Measurements from ENCODE around the gene PLN.

- TF ChIP-seq, protein P1, sequence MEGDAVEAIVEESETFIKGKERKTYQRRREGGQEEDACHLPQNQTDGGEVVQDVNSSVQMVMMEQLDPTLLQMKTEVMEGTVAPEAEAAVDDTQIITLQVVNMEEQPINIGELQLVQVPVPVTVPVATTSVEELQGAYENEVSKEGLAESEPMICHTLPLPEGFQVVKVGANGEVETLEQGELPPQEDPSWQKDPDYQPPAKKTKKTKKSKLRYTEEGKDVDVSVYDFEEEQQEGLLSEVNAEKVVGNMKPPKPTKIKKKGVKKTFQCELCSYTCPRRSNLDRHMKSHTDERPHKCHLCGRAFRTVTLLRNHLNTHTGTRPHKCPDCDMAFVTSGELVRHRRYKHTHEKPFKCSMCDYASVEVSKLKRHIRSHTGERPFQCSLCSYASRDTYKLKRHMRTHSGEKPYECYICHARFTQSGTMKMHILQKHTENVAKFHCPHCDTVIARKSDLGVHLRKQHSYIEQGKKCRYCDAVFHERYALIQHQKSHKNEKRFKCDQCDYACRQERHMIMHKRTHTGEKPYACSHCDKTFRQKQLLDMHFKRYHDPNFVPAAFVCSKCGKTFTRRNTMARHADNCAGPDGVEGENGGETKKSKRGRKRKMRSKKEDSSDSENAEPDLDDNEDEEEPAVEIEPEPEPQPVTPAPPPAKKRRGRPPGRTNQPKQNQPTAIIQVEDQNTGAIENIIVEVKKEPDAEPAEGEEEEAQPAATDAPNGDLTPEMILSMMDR (IDR thresholded peaks at IDR 0.05; ENCODE audit: borderline replicate concordance, extremely low read depth, low read length, poor library complexity, severe bottlenecking) = no peak
- TF ChIP-seq EZH2 (IDR thresholded peaks at IDR 0.05; ENCODE audit: borderline replicate concordance, low read depth, low read length, severe bottlenecking) = no peak
Measured at GRCh38 chr6:118574051-118574865, 26.2 kb downstream of the PLN start.

Measured in DND-41 (cell line).